Posterior vena cava (tissue), 2 donors: ENCODE data around the gene C4orf33. TPM values are rescaled to one million over a fixed set of nuclear protein-coding genes. Genes with fewer than 3 reads are reported as not detected.
"Not testable (repeated sequence)": the region's sequence is repeated elsewhere in the genome, so short reads cannot be mapped to it uniquely, and the experiment has no call there.

ENCODE experiments used
- DNase-seq: peaks from one replicate; pipeline ENCODE4 v3.0.0-alpha.2; 2020; ENCODE audit warnings: low spot score
- intact Hi-C, 2 donors: fragments of 100-400 bp; cut with DNase I; formaldehyde crosslinking; loops; one replicate each; pipeline versions ENCODE4 v1.14.1 to v1.14.2; 2022 to 2023
- long read RNA-seq, 2 donors: library from polyadenylated mRNA; unstranded; transcript quantifications; one replicate each; pipeline ENCODE4 v2.0.0, GENCODE V29; 2020 to 2021
- total RNA-seq, 2 donors: library from RNA; stranded (reverse); fragmentation: NEBNext Ultra II Directional; extraction: Animal tissue kit (Norgen Biotek cat#: 25700); gene quantifications; one replicate each; pipeline ENCODE4 v1.2.1, GENCODE V29; 2021
- donor health status: DM: yes; HTN: yes; CAD: no.
- donor health status: DM: yes; HTN: yes; CAD: no.

C4orf33 gene
- total RNA-seq: 1 to 10 TPM; 5.1 to 7.1 TPM
- long read RNA-seq, donor 1, partial matches to known transcripts: 0 of 3 reads
- long read RNA-seq, donor 1, other reads (novel, unspliced or antisense): 1 of 3 reads
- long read RNA-seq, donor 2, full-length matches to known transcripts: 3 of 3 reads
- long read RNA-seq, donor 2, partial matches to known transcripts: 0 of 3 reads
- long read RNA-seq, donor 2, other reads (novel, unspliced or antisense): 0 of 3 reads

- intact Hi-C loops: no loop called here
- DNase-seq: no peak
Measured at GRCh38 chr4:129095811-129096454, at the start of gene C4orf33. TSS of gene C4orf33 (plus strand) at chr4:129096152. CDS start at chr4:129102611, 6,459 bp downstream.

GRCh38 chr4:129059028-129059427 is 36.9 kb upstream of the C4orf33 start:
- DNase-seq: no peak
- intact Hi-C loops: no loop called here

DNA sequence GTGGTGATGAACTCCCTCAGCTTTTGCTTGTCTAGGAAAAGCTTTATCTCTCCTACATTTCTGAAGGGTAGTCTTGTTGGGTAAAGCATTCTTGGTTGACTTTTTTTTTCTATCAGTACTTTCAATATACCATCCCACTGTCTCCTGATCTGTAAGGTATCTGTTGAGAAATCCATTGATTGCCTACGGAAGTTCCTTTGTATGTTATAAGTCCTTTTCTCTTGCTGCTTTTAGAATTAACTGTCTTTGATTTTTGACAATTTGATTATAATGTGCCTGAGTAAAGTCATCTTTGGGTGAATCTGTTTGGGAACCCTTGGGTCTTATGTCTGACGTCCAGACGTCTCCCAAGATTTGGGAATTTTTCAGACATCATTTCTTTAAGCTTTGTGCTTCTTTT is 33.4 kb upstream of the C4orf33 start:
- intact Hi-C loops: no loop called here

DNA sequence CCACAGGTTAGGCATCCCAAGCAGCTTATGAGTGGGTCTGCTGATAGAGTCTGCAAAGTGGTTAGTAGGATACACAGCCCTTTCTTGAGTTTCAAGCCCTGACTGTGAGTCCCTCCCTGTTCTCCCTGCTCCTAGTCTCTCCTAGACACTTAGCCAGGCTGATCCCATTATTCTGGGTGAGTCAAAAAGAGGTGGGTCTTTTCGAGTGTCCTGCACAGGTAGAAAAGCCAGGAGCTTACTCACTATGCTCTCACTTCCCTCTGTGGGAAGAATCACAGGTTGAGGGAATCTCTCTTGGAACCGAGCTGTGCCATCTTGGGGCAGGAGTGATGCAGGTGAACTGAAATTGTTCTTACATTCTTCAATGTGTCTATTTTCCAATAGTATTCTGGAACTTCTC is 32.3 kb upstream of the C4orf33 start:
- intact Hi-C loops: no loop called here
- no peak for DNase-seq

More for the DNA sequence above, 33.4 kb upstream of the C4orf33 start:
- DNase-seq: no peak

DNA sequence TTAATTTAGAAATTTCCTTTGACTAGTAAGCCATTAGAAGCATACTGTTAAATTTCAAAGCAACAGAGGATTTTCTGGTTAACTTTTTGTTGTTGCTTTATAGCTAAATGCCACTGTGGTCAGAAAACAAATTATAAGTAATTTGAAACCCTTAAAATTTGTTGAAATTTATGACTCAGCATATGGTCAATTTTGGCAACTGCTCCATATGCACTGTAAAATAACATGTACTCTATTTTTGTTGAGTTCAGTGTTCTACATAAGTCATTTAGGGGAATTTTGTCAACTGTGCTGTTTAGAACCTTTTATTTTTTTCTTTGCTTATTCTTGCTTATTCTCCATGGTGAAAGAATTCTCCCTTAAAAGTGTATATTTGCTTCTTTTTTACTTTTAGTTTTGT is 31.2 kb upstream of the C4orf33 start:
- intact Hi-C loops: no loop called here
- DNase-seq: no peak

DNA sequence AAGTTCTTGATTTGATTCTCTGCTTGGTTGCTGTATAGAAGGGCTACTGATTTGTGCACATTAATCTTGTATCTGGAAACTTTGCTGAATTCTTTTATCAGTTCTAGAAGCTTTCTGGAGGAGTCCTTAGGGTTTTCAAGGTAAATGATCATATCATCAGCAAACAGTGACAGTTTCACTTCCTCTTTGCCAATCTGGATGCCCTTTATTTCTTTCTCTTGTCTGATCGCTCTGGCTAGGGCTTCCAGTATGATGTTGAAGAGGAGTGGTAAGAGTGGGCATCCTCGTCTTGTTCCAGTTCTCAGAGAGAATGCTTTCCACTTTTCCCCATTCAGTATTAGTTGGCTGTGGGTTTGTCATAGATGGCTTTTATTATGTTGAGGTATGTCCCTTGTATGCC is 26.4 kb upstream of the C4orf33 start:
- intact Hi-C loops, DNase-seq: not testable (repeated sequence)

DNA sequence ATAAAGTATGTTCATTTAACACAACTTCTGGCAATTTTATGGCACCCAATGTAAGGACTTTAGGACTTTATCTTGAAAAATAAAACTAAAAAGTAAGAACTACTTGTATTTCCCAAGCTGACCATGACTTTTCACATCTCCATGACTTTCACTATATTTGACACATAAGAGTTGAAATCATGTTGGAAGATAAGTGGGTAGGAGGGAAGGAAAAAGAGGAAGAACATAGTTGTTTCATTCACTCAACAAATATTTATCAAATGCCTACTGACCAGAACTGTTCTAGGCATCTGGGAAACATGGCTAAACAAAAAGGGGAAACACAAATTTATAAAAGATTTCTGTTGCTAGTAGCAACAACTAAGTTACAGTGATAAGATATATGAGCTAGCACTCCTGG is 18.6 kb upstream of the C4orf33 start:
- intact Hi-C loops: no loop called here
- DNase-seq: no peak

- no peak for DNase-seq
- intact Hi-C loops: no loop called here
Measured at GRCh38 chr4:129080129-129080528, 15.8 kb upstream of the C4orf33 start.

DNA sequence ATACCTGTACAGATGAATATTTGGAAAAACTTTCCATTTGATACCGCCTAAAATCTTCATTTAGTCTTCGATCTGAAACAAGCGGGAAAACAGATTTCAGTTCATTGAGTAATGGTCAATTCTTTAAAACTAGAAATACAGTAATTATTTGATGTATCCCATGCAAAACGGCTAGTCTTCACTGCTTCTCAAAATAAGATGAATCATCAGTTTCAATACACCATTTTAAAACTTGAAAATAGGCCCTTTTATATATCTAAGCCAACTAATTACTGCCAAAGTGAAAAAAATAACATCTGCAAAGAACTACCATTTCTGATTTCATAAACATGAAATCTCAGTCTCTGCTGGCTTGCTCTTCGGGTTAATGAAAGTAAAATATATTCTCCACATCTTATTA is 13.7 kb upstream of the C4orf33 start:
- intact Hi-C loops: no loop called here
- no peak for DNase-seq

- no peak for DNase-seq
- intact Hi-C loops: no loop called here
Measured at GRCh38 chr4:129085472-129085871, 10.5 kb upstream of the C4orf33 start.

- no peak for DNase-seq
- intact Hi-C loops: no loop called here
Measured at GRCh38 chr4:129087516-129087915, 8.4 kb upstream of the C4orf33 start.

DNA sequence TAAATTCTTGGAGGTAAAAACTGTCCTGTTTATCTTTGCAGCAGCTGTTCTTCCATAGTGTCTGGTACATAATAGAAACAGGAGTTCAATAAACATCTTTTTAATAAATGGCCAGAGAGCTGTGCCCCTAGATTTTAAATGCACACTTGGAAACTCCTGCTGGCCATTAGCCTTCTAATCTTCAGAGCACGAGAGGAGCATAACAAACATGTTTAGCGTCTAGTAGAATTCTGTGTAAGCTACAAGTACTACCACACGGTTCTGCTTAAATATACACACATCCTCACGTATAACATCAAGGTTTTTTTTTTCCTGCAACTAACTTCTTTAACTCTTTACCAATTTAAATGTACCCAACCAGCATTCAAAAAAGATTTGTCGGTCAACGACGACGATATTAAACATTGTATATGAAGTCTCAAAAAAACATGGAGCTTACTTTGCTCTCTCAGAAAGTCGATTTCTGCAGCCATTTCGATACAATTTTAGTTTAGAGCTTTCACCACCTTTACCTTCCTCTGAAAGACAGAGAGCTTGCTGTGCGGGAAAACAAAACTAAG is 3.2 kb upstream of the C4orf33 start:
- DNase-seq: no peak
- intact Hi-C loops: no loop called here

DNA sequence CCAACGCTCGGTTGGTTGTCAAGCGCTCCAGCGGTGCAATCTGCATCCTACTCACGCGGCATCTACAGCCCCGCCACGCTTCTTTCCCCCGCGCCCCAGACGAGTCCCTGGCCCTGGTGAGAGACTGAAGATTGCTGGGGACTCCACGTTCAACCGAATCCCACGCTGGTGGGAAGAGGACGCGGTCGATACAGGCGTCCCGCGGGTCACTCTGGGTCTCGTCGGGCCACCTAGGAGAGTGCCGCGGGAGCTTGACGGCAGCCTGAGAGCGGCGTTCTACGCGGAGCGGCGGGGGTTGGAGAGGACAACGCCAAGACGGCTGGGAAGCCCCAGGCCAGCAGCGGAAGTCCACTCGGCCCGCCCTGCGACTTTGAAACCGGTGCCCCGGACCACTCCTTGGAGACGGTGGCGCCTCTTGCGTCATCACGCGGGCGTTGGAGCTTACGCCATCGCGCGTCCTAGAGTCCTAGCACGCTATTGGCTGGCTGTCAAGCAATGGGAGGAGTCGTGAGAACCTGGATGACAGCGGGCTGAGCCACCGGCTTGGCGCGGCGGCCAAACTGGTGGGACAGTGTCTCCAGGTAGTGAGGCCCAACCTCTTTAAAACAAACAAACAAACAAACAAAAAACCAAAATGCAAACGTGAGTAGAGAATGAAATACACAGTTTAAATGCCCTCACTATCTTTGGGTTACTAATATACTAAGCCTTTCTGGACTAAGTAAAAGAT is 2.6 kb upstream of the C4orf33 start, which contains the start of gene SCLT1:
SCLT1 (minus strand) TSS at position 349 of the 730 bp plus-strand sequence. CDS start 436 bp downstream, outside the sequence.
- peak; percentile 100 for DNase-seq
- intact Hi-C loops: no loop called here

GRCh38 chr4:129094347-129094746 is 1.6 kb upstream of the C4orf33 start:
- no peak for DNase-seq
- intact Hi-C loops: no loop called here

GRCh38 chr4:129098531-129099001 is 2.6 kb downstream of the C4orf33 start:
- intact Hi-C loops: no loop called here
- DNase-seq: no peak

- intact Hi-C loops: no loop called here
- DNase-seq: no peak
Measured at GRCh38 chr4:129109965-129110824, 14.2 kb downstream of the C4orf33 start.

DNA sequence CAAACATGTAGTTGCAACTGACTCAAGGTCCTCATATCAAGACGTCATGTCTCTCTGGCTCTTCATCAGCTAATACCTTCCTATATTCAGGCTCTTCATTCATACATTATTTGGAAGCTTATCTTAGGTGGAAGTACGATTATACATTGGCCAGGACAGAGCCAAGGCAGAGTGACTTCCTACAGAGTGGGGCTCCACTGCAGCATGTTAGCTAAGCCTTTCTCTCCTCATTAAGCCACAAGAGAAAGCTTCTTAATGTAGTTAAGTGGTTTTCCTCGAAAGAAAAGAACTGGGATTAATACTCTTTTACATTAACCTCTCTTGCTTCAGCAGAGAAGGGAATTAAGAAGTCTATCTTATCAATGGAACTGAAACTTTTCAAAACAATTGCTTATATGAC is 15.0 kb downstream of the C4orf33 start:
- no peak for DNase-seq
- intact Hi-C loops: no loop called here

GRCh38 chr4:129111919-129112318 is 16.0 kb downstream of the C4orf33 start:
- DNase-seq: no peak
- intact Hi-C loops: no loop called here

GRCh38 chr4:129113434-129113833 is 17.5 kb downstream of the C4orf33 start:
- DNase-seq: no peak
- intact Hi-C loops: no loop called here
